Daoy (cell line): ENCODE measurements around the gene SH3RF2. TPM values are rescaled to one million over a fixed set of nuclear protein-coding genes. Genes with fewer than 3 reads are reported as not detected.
"Not testable (repeated sequence)": the region's sequence is repeated elsewhere in the genome, so short reads cannot be mapped to it uniquely, and the experiment has no call there.

Source experiments
- DNase-seq: peaks from one replicate; pipeline ENCODE4 v3.0.0-alpha.2; 2015; ENCODE audit warnings: low read depth
- total RNA-seq: library from RNA; depleted of rRNA; stranded (reverse); fragments of >200 nt; shearing (Covaris generic); gene quantifications from 2 replicates; pipeline ENCODE4 v1.2.3, GENCODE V29; 2014

The SH3RF2 gene
- total RNA-seq, 1 experiment from 2014 or later: 11.9 TPM

- peak; percentile 38 for DNase-seq
These were observed 42.3 kb downstream of the SH3RF2 start for GRCh38 chr5:145978708-145979107.

GRCh38 chr5:145979270-145980223, 43.2 kb downstream of the SH3RF2 start:
- no peak for DNase-seq

DNA sequence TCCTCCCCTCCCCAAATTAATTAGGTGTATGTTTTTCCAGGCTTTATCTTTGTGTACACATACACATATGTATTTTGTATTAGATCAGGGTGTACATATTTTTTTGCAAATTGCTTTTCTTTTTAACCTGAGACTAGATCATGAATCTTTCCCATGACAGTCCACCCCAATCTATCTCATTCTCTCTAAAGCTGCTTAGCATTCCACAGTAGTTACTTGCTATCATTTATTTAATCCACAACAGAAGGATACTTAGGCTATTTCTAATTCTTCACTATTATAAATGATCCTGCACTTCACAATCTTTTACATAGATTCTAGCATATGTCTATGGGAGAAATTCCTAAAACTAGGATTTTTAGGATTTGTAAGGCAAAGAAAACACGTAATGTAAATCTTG, 43.9 kb downstream of the SH3RF2 start:
- DNase-seq: no peak

GRCh38 chr5:145980718-145981117, 44.3 kb downstream of the SH3RF2 start:
- DNase-seq: no peak

- no peak for DNase-seq
These were observed 45.5 kb downstream of the SH3RF2 start for GRCh38 chr5:145981589-145982571.

GRCh38 chr5:145982572-145983318, 46.4 kb downstream of the SH3RF2 start:
- DNase-seq: no peak

DNA sequence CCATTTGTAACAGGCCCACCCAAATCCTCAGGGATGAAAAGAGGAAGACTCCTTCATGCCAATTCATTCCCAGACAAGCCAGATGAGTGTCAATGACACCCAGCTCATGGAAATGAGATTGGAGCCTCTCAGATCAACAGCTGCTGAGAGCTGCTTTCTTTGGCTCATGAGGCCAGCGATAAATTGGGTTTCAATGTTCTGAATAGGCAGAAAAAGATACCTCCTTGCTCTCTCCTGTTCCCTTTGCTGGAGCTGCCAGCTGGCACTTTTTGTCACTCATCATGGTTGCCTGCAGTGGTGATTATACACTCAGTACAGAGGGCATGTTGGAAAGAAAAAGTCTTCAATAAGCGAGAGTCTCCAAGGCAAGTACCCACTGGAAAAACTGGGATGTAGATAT, 47.1 kb downstream of the SH3RF2 start:
- no peak for DNase-seq

- DNase-seq: no peak
These were observed 47.7 kb downstream of the SH3RF2 start for GRCh38 chr5:145984072-145984471.

DNA sequence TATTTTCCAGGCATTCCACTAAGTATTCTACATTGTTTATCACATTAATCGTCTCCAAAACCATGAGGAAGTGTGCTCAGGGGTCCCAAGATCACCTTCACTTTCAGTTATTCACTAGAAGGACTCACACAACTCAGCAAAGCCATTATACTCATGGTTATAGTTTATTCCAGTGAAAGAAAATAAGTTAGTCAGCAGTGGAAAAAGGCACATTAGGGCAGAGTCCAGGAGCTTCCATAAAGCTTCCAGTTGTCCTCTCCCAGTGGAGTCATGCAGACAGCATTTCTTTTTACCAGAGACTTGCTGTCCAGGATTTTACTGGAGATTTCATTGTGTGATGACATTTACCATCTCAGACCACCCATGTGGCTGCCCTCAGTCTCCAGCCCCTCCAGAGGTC, 51.5 kb downstream of the SH3RF2 start:
- no peak for DNase-seq

DNA sequence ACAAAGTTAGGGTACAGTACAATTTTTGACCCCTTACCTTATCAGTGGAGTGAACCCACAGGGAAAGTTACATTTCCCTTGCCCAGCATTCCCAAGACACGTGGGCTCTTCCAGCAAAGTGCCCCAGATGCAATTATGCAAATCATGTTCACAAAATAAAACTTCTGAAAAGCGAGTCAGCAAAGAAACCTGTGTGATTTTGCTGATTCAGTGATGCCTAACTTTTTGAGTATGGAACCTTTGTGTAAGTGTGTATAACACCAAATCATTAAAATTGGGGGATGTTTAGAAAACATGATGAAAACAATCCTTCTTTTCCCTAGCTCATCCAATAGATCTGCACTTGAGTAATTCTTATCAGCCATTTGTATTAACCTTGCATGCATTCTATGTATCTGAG, 52.6 kb downstream of the SH3RF2 start:
- DNase-seq: no peak

GRCh38 chr5:145989428-145989827, 53.0 kb downstream of the SH3RF2 start:
- DNase-seq: no peak

DNA sequence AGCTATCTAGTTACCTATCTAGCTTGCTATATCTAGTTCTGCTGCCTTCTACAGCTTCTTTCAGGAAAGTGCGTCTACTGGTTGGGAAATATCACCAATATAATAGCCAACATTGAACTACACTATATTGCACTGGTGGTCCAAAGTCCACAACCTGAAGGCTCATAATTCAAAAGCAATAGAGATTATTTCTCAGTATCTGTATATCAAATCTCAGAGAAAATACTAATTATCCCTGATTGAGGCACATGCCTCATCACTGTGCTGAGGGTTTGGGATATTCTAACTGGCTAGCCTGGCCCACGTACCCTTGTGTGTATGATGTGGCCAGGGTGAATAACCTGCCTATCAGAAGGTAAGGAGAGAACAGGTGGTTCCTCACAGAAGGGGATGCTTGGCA, 53.8 kb downstream of the SH3RF2 start:
- no peak for DNase-seq

- peak; percentile 23 for DNase-seq
These were observed 54.7 kb downstream of the SH3RF2 start for GRCh38 chr5:145991044-145991575.

- DNase-seq: not testable (repeated sequence)
These were observed 57.2 kb downstream of the SH3RF2 start for GRCh38 chr5:145993538-145993937.

GRCh38 chr5:145996135-145996534, 59.8 kb downstream of the SH3RF2 start:
- no peak for DNase-seq

DNA sequence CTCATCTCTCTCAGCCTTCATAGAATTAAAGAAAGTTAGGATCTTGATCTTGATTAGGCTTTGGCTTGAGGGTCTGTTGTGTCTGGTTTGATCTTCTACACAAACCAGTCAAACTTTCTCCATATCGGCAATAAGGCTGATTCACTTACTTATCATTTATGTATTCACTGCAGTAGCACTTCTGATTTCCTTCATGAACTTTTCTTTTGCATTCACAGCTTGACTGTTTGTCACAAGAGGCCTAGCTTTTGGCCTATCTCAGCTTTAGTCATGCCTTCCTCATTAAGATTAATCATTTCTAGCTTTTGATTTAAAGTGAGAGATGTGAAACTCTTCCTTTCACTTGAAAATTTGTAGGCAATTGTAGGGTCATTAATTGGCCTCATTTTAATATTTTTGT, 62.8 kb downstream of the SH3RF2 start:
- no peak for DNase-seq

GRCh38 chr5:146000072-146000471, 63.7 kb downstream of the SH3RF2 start:
- DNase-seq: no peak

GRCh38 chr5:146001544-146002190, 65.3 kb downstream of the SH3RF2 start:
- DNase-seq: peak; percentile 49

GRCh38 chr5:146002491-146002890, 66.1 kb downstream of the SH3RF2 start:
- no peak for DNase-seq

- DNase-seq: no peak
These were observed 67.5 kb downstream of the SH3RF2 start for GRCh38 chr5:146003852-146004251.

GRCh38 chr5:146005264-146005663, 68.9 kb downstream of the SH3RF2 start:
- DNase-seq: no peak
